ENCODE measurements around the gene SGK1.

SGK1 gene

DNA sequence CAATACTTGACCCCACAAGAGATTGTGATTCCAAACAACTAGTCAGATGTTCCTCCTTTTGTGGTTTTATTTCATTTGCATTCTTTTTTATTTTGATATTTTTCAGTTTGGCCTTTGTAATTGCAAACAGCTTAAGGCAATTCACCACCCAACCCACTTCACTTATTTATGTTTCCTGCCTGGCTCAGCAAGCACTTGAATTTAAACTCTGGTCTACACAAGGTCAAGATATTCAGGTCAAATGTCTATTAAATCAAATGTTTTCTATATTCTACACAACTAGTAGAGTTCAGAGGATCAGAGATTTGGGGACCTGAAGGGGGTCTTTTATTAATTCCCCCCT, 100.1 kb downstream of the SGK1 start:
- Histone ChIP-seq H3K9me3 (ENCODE audit: control insufficient read depth, insufficient read depth, low read depth, low read length) (no peaks in the 10 kb centered on the region), H3K4me1 (ENCODE audit: control insufficient read depth, insufficient read depth, low read length) (no peaks in the 10 kb centered on the region), H3K27ac (ENCODE audit: extremely low read depth, low read depth, low read length) (no peak overlapping the region), H3K4me3 (ENCODE audit: low read depth, low read length) (no peak overlapping the region), H3K36me3 (ENCODE audit: control insufficient read depth in 2 of 2, insufficient read depth in 1 of 2, low read length in 2 of 2) (no peaks in the 10 kb centered on the region)
- TF ChIP-seq GLI4 (tag by site-specific recombination; IDR thresholded peaks at IDR 0.05) (no peak), ZNF560 (tag by site-specific recombination; IDR thresholded peaks at IDR 0.05; ENCODE audit: borderline replicate concordance) (no peak)
- POLR2A ChIA-PET = no interaction called here
- CTCF ChIA-PET = no interaction called here

DNA sequence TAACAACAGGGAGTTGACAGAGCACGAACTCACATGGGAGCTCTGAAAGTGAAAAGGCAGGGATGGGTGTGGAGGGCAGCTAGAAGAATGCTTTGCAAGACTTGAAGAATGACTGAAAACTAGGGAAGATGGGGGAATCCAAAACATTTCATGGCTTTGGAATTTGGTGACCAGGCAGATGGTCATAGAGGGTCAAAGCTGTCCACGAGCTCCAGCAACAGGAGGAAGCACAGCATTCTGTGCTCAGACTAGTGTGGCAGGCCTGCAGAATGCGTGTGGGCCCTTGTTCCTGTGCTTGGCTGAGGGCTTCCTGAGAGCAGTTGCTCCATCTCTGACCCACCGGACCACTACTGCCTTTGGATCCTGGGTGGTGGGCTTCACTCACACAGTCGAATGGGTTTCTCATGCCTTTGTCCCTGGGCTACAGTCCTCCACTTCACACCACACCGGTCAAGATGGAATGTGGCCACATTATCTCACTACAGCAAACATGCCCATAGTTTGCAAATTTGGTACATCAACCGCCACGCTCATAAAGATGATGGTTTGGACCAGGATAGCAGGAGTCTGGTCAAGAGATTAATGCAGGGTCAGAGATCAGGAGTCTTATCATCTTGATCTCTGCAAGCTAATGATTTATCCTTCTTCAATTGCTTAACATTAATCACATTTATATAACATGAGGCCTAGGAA, 100.7 kb downstream of the SGK1 start:
- Histone ChIP-seq H3K9me3 (ENCODE audit: control insufficient read depth, insufficient read depth, low read depth, low read length) (no peaks in the 10 kb centered on the region), H3K36me3 (ENCODE audit: control insufficient read depth in 2 of 2, insufficient read depth in 1 of 2, low read length in 2 of 2) (no peaks in the 10 kb centered on the region), H3K4me1 (ENCODE audit: control insufficient read depth, insufficient read depth, low read length) (no peaks in the 10 kb centered on the region), H3K27ac (ENCODE audit: extremely low read depth, low read depth, low read length) (no peak overlapping the region), H3K4me3 (ENCODE audit: low read depth, low read length) (no peak overlapping the region)
- POLR2A ChIA-PET = no interaction called here
- TF ChIP-seq ZNF114 (tag by site-specific recombination; IDR thresholded peaks at IDR 0.05) (no peak), ZNF596 (tag by site-specific recombination; IDR thresholded peaks at IDR 0.05) (no peak), ZNF121 (tag by site-specific recombination; IDR thresholded peaks at IDR 0.05) (no peak), BCL11A (tag by site-specific recombination; IDR thresholded peaks at IDR 0.05; ENCODE audit: low read depth) (no peak), GLIS2 (tag by site-specific recombination; IDR thresholded peaks at IDR 0.05) (no peak), ZNF560 (tag by site-specific recombination; IDR thresholded peaks at IDR 0.05; ENCODE audit: borderline replicate concordance) (no peak), SP2 (tag by site-specific recombination; IDR thresholded peaks at IDR 0.05) (no peak)
- TF ChIP-seq, protein P1, sequence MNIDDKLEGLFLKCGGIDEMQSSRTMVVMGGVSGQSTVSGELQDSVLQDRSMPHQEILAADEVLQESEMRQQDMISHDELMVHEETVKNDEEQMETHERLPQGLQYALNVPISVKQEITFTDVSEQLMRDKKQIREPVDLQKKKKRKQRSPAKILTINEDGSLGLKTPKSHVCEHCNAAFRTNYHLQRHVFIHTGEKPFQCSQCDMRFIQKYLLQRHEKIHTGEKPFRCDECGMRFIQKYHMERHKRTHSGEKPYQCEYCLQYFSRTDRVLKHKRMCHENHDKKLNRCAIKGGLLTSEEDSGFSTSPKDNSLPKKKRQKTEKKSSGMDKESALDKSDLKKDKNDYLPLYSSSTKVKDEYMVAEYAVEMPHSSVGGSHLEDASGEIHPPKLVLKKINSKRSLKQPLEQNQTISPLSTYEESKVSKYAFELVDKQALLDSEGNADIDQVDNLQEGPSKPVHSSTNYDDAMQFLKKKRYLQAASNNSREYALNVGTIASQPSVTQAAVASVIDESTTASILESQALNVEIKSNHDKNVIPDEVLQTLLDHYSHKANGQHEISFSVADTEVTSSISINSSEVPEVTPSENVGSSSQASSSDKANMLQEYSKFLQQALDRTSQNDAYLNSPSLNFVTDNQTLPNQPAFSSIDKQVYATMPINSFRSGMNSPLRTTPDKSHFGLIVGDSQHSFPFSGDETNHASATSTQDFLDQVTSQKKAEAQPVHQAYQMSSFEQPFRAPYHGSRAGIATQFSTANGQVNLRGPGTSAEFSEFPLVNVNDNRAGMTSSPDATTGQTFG (tag by site-specific recombination; IDR thresholded peaks at IDR 0.05; ENCODE audit: borderline replicate concordance) = no peak
- TF ChIP-seq, protein P2, sequence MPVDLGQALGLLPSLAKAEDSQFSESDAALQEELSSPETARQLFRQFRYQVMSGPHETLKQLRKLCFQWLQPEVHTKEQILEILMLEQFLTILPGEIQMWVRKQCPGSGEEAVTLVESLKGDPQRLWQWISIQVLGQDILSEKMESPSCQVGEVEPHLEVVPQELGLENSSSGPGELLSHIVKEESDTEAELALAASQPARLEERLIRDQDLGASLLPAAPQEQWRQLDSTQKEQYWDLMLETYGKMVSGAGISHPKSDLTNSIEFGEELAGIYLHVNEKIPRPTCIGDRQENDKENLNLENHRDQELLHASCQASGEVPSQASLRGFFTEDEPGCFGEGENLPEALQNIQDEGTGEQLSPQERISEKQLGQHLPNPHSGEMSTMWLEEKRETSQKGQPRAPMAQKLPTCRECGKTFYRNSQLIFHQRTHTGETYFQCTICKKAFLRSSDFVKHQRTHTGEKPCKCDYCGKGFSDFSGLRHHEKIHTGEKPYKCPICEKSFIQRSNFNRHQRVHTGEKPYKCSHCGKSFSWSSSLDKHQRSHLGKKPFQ (tag by site-specific recombination; IDR thresholded peaks at IDR 0.05) = no peak
- TF ChIP-seq, protein P3, sequence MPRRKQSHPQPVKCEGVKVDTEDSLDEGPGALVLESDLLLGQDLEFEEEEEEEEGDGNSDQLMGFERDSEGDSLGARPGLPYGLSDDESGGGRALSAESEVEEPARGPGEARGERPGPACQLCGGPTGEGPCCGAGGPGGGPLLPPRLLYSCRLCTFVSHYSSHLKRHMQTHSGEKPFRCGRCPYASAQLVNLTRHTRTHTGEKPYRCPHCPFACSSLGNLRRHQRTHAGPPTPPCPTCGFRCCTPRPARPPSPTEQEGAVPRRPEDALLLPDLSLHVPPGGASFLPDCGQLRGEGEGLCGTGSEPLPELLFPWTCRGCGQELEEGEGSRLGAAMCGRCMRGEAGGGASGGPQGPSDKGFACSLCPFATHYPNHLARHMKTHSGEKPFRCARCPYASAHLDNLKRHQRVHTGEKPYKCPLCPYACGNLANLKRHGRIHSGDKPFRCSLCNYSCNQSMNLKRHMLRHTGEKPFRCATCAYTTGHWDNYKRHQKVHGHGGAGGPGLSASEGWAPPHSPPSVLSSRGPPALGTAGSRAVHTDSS (tag by site-specific recombination; IDR thresholded peaks at IDR 0.05) = no peak
- CTCF ChIA-PET = no interaction called here

DNA sequence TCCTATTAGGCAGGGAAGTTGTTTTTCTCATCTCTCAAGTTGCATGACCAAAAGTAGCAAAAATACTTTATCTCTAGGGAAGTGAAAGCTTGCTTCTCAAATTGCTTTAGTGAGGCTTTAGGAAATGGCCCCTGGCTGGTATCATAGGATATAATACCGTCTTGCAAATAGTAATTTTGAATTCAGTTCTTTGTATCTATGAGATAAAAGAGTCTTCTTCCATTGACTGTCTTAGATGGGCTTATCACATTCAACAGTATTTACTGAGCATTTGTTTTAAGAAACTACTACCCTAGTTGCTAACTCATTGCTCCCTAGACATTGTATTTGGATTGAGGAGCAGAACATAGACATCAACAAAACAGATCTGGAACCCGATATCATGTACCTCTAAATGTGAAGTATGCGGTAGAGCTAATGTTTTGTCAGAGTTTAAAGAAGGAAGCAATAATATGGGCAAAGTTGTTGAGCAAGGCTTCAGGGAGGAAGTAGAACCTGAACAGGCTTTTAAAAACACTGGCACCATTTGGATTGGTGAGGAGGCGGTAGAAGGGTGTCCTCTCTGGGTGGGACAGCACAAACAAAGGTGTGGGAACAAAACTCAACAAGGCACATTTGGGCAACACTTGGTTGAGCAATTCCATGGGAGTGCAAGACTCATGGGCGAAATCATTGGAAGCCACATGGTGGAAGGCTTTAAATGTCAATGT, 101.5 kb downstream of the SGK1 start:
- no peak for TF ChIP-seq ZNF394 (tag by site-specific recombination; IDR thresholded peaks at IDR 0.05; ENCODE audit: borderline replicate concordance)
- no peak for TF ChIP-seq ZNF221 (tag by site-specific recombination; IDR thresholded peaks at IDR 0.05; ENCODE audit: borderline replicate concordance)
- TF ChIP-seq ZNF335 (tag by site-specific recombination; conservative IDR thresholded peaks at IDR 0.05) = no peak
- TF ChIP-seq, protein P4, sequence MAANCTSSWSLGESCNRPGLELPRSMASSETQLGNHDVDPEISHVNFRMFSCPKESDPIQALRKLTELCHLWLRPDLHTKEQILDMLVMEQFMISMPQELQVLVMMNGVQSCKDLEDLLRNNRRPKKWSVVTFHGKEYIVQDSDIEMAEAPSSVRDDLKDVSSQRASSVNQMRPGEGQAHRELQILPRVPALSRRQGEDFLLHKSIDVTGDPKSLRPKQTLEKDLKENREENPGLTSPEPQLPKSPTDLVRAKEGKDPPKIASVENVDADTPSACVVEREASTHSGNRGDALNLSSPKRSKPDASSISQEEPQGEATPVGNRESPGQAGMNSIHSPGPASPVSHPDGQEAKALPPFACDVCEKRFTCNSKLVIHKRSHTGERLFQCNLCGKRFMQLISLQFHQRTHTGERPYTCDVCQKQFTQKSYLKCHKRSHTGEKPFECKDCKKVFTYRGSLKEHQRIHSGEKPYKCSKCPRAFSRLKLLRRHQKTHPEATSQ (tag by site-specific recombination; IDR thresholded peaks at IDR 0.05) = no peak
- no peak for TF ChIP-seq ZNF266 (tag by site-specific recombination; IDR thresholded peaks at IDR 0.05; ENCODE audit: low read depth)
- CTCF ChIA-PET = no interaction called here
- H3K36me3 ChIP-seq (ENCODE audit: control insufficient read depth in 2 of 2, insufficient read depth in 1 of 2, low read length in 2 of 2) = no peaks in the 10 kb centered on the region
- POLR2A ChIA-PET = no interaction called here
- no peaks in the 10 kb centered on the region for H3K9me3 ChIP-seq (ENCODE audit: control insufficient read depth, insufficient read depth, low read depth, low read length)
- no peak overlapping the region for H3K4me3 ChIP-seq (ENCODE audit: low read depth, low read length)
- H3K4me1 ChIP-seq (ENCODE audit: control insufficient read depth, insufficient read depth, low read length) = no peaks in the 10 kb centered on the region
- H3K27ac ChIP-seq (ENCODE audit: extremely low read depth, low read depth, low read length) = no peak overlapping the region

All from HEK293 (cell line).